Superior temporal gyrus (tissue), 1 donor: ENCODE results near the gene OARD1.

Experiments used
- DNase-seq: peaks from one replicate; pipeline ENCODE4 v3.0.0-alpha.2; 2016; ENCODE audit errors: extremely low spot score

The OARD1 gene

GRCh38 chr6:41047745-41048732, 24.1 kb downstream of the OARD1 start:
- no peak for DNase-seq

- no peak for DNase-seq
Measured at GRCh38 chr6:41047306-41047705, 24.9 kb downstream of the OARD1 start.

- no peak for DNase-seq
Measured at GRCh38 chr6:41046084-41046483, 26.1 kb downstream of the OARD1 start.

- DNase-seq = no peak
Measured at GRCh38 chr6:41045664-41046063, 26.5 kb downstream of the OARD1 start.

GRCh38 chr6:41043151-41043550, 29.0 kb downstream of the OARD1 start:
- no peak for DNase-seq

- DNase-seq = no peak
Measured at GRCh38 chr6:41042226-41043055, 29.7 kb downstream of the OARD1 start, which contains the start of gene TSPO2. Gene TSPO2 (plus strand): TSS chr6:41042467. CDS start chr6:41042986, 519 bp downstream.

- no peak for DNase-seq
Measured at GRCh38 chr6:41040940-41041536, 31.1 kb downstream of the OARD1 start.

- DNase-seq = no peak
Measured at GRCh38 chr6:41040101-41040939, 31.8 kb downstream of the OARD1 start.

GRCh38 chr6:41039060-41039998, 32.8 kb downstream of the OARD1 start, which contains the start of gene UNC5CL:
Gene UNC5CL (minus strand): TSS chr6:41039221. CDS start chr6:41035074, 4,147 bp downstream.
- DNase-seq = no peak

- DNase-seq = no peak
Measured at GRCh38 chr6:41038205-41038604, 34.0 kb downstream of the OARD1 start.

GRCh38 chr6:41037107-41037900, 34.9 kb downstream of the OARD1 start:
- peak; percentile 42 for DNase-seq

- no peak for DNase-seq
Measured at GRCh38 chr6:41036601-41037000, 35.6 kb downstream of the OARD1 start.

GRCh38 chr6:41036186-41036585, 36.0 kb downstream of the OARD1 start:
- no peak for DNase-seq

GRCh38 chr6:41033776-41034175, 38.4 kb downstream of the OARD1 start:
- no peak for DNase-seq

- no peak for DNase-seq
Measured at GRCh38 chr6:41032830-41033229, 39.3 kb downstream of the OARD1 start.

- no peak for DNase-seq
Measured at GRCh38 chr6:41028561-41029412, 43.4 kb downstream of the OARD1 start.

- peak; percentile 78 for DNase-seq
Measured at GRCh38 chr6:41027799-41028560, 44.2 kb downstream of the OARD1 start.
